Endothelial cell of umbilical vein (primary cell): ENCODE results near the gene FRS2.

ENCODE experiments used
- CTCF ChIP-seq, 2 donors: IDR thresholded peaks; 1 replicate in 1 of 2; 2 replicates in 1 of 2; pipeline ENCODE4 v1.5.1; 2011; ENCODE audit warnings: low read length in 2 of 2, mild to moderate bottlenecking in 2 of 2, moderate library complexity in 2 of 2, control low read depth in 1 of 2, inconsistent platforms in 1 of 2, low read depth in 1 of 2; ENCODE audit not compliant: insufficient read depth in 1 of 2; ENCODE audit errors: extremely low read depth in 1 of 2
- EZH2 ChIP-seq: IDR thresholded peaks from 2 replicates; pipeline ENCODE4 v1.6.1; 2012; ENCODE audit warnings: borderline replicate concordance, low read depth, mild to moderate bottlenecking, moderate library complexity, low read length, inconsistent platforms; ENCODE audit not compliant: severe bottlenecking
- GATA2 ChIP-seq: IDR thresholded peaks from 2 replicates; pipeline ENCODE4 v1.7.0; 2011; ENCODE audit warnings: low read depth, mild to moderate bottlenecking, moderate library complexity, mixed read lengths, low read length; ENCODE audit not compliant: insufficient read length, insufficient read depth
- JUN ChIP-seq: IDR thresholded peaks from 2 replicates; pipeline ENCODE4 v1.6.1; 2011; ENCODE audit warnings: borderline replicate concordance, low read depth; ENCODE audit not compliant: insufficient read length, insufficient read depth
- MAX ChIP-seq: IDR thresholded peaks from 2 replicates; pipeline ENCODE4 v1.6.1; 2011; ENCODE audit not compliant: insufficient read depth, insufficient read length
- MYC ChIP-seq: IDR thresholded peaks from one replicate; pipeline ENCODE4 v1.6.1; 2011; ENCODE audit warnings: mild to moderate bottlenecking, low read depth, low read length
- POLR2A ChIP-seq: IDR thresholded peaks from 2 replicates; pipeline ENCODE4 v1.6.1; 2012; ENCODE audit warnings: low read depth, mild to moderate bottlenecking, control low read depth, low read length
- POLR2AphosphoS5 ChIP-seq: IDR thresholded peaks from 2 replicates; pipeline ENCODE4 v1.6.1; 2012; ENCODE audit warnings: low read depth, mild to moderate bottlenecking, control low read depth, low read length, moderate library complexity; ENCODE audit not compliant: insufficient read depth

GRCh38 chr12:69524755-69525469 lies 54.7 kb downstream of the FRS2 start:
- TF ChIP-seq CTCF (IDR thresholded peaks at IDR 0.05; ENCODE audit: extremely low read depth in 1 of 2, insufficient read depth in 1 of 2, low read depth in 1 of 2, low read length in 2 of 2) (no peak), POLR2A (no peak), MAX (no peak), POLR2AphosphoS5 (no peak), EZH2 (no peak), GATA2 (no peak), JUN (no peak), MYC (no peak)
